Medulla oblongata (tissue), 1 donor: ENCODE data around the gene ACKR2.

Experiments used
- DNase-seq: peaks from one replicate; pipeline ENCODE4 v3.0.0-alpha.2; 2015; ENCODE audit errors: extremely low spot score

Gene ACKR2

DNA sequence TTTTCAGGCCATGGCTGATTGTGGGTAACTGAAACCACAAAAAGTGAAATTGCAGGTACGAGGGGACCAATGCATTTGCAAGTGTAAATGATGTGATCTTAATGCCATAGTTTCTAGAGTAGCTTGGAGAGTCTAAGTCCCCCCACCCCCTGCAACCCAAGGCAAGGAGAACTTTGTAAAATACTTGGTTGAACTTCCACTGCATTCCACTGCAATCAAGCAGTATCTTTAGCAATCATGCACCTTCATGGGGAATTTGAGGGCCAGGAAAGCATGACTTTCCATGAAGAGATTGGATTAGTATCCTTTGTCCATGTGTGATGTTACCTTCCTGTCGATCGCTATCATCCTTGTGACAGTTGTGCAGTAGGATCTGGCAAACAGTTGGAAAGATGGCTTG, 77.8 kb downstream of the ACKR2 start:
- DNase-seq: no peak

DNA sequence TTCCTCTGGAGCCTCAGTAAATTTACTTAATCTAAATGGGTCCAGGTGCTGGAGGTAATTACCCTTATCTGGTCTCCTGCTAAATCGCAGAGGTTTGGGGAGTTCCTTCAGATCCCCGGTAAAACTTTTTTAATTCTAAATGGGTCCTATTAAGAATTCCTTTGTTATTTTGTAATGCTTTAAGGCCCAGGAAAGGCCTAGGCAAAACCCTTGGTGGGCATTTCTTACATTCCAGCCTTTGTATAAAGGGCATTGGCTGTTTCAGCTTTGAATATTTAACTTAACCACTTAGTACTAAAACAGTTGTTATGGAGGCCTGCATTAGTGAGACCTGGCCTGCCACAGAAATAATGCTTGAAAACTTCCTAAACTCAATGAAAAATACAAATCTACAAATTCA, 81.8 kb downstream of the ACKR2 start:
- DNase-seq: no peak

DNA sequence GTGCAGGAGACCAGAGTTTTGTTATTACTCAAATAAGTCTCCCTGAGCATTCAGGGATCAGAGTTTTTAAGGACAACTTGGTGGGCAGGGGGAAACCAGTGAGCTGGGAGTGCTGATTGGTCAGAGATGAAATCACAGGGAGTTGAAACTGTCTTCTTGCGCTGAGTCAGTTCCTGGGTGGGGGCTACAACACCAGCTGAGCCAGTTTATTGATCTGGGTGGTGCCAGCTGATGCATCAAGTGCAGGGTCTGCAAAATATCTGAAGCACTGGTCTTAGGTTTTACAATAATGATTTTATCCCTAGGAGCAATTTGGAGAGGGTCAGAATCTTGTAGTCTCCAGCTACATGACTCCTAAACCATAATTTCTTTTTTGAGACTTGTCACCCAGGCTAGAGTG, 82.9 kb downstream of the ACKR2 start:
- no peak for DNase-seq

DNA sequence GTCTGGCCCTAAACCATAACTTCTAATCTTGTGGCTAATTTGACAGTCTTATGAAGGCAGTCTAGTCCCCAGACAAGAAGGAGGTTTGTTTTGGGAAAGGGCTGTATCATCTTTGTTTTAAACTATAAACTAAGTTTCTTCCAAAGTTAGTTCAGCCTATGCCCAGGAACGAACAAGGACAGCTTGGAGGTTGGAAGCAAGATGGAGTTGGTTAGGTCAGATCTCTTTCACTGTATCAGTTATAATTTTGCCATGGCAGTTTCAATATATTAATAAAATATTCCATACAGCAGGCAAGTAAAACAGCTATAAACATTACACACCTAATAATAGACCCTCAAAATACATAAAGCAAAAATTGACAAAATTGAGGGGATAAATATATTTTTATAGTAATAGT, 83.6 kb downstream of the ACKR2 start:
- no peak for DNase-seq

DNA sequence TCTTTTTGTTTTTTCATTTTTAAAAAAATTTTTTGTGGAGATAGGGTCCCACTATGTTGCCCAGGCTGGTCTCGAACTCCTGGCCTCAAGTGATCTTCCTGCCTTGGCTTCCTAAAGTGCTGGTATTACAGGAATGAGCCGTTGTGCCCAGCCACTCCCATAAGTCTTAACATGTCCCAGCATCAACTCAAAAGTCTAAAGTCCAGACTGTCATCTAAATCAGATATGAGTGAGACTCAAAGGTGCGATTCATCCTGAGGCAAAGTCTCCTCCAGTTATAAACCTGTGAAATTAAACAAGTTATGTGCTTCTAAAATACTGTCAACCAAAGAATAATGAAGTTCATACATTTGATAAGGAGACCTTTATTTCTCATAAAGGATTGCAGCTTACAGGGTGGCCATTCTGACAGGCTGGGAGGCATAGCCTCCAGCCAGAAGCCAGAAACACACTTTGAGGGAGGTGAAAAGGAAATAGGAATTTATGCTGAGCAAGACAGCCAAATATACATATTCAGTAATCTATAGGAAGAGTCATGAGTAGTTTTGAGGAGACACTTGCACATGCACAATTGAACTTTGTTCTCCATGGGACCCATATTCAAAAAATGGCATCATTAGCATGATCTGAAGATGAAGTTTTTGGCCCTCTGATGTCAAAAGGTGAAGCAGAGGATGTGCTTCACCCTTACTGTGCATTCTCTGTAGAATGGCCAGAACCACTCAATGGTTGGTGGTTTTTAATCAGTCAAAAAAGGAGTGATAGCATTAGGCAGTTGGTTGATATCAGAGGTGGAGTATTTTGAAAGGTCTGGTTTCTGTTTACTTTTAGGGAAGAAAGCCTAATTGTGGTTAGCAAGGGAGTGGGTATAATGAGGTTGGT, 85.7 kb downstream of the ACKR2 start:
- no peak for DNase-seq

DNA sequence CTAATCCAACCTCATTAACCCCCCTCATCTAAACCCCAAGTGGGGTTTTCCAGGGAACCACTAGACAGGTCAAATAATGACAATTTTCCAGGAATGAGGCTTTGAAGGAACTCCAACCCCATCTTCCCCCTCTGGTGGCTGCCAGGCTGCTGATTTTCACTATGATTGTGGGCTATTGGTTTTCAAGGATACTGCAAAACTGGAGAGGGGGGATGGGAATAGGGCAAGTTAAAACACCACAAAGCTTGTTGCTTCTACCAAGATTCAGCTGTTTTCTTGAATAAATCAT, 86.3 kb downstream of the ACKR2 start:
- DNase-seq: no peak

DNA sequence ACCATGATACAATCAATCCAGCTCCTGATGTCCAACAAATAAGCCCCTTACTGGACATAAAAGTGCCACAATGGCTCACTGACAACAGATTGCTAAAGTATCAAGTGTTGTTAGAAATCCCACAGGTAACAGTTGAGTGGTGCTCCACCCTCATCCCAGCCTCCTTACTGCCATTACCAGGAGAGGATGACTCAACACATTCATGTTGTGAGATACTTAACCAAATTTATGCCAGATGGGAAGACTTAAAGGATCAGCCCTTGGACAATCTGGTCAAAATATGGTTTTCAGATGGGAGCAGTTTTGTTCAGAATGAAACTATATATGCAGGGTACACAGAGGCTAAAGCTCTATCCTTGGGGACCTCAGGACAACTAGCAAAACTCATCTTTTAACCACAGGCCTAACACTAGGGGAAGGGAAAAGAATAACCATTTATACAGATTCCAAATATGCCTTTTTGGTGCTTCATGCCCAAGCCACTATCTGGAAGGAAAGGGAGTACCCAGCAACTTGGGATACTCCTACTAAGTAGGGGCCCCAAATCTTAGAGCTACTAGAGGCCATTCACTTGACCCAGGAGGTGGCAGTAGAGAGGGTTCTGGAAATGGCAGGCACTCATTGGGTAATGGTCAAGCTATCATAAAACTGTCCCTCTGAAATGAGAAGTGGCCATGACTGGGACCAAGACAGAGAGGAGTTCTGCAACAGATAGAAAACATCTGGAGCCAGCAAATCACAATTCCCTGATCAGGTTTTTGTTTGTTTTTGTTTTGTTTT, 89.8 kb downstream of the ACKR2 start:
- no peak for DNase-seq

DNA sequence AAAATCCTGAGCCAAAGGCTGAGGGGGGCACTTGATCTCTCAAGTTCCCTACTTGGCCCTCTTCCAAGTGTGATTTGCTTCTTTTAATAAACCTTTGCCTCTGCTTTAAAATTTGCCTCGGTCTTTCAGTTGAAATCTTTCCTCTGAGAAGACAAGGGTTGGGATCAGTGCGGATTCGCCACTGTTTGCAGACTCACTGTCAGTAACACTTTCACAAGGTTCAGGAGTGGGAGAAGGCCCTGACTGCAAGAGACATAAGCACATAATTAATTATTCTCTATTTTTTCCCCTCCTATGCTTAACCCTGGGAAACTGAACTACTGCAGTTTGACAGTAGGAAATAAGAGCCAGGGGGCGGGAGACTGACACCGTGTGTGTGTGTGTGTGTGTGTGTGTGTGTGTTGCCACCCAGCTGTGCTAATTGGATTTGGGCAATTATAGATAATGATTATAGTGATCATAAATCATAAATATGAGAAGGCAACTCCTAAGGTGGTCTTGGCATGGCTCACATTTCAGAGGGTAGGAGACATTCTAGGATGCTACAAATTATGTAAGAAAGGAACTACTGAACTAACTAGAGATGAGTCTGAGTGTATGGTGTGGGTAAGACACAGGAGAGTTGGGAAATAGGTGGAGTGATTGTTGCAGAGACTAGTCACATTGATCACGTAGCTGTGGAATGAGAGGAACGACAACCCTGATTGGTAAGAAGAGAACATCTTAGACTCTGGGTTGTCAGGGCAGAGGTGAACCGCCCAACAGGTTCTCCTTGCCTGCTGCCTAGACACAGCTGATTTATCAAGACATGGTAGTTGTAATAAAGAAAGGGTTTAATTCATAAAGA, 91.2 kb downstream of the ACKR2 start:
- DNase-seq: no peak

DNA sequence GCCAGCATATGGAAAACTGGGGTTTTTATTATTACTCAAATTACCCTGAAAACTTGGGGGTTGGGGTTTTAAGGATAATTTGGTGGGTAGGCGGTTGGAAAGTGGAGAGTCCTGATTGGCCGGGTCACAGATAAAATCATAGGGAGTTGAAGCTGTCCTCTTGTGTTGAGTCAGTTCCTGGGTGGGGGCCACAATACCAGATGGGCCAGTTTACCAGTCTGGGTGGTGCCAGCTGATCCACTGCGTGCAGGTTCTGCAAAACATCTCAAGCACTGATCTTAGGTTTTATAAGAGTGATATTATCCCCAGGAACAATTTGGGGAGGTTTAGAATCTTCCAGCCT, 91.8 kb downstream of the ACKR2 start:
- no peak for DNase-seq

DNA sequence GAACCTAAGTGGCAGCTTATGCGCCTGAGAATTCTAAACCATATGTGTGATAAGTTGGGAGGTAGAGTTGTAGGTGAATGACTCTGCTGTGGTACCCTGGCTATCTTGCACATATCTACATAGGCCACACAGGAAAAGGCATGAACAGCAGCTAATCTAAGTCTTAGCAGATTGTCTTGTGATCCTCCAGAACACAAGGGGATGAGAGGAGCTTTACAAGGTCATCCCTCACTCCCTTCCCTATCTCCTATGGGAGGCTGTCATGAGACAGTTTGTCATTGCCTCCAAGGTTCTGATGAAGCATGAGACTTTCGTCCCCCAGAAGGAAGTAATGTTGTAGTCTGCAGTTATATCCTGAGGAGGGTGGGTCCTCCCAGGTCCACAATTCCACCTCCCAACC, 93.0 kb downstream of the ACKR2 start:
- DNase-seq: no peak

DNA sequence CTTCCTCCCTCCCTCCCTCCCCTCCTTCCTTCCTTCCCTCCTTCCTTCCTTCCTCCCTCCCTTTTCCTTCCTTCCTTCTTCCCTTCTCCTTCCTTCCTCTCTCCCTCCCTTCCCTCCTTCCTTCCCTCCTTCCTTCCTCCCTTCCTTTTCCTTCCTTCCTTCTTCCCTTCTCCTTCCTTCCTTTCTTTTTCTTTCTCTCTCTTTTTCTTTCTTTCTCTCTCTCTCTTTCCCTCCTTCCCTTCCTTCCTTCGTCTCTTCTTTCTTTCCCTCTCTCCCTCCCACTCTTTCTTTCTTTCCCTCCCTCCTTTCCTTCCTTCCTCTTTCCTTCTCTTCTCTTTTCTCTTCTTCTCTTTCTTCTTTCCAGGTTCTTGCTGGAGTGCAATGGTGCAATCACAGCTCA, 94.8 kb downstream of the ACKR2 start:
- no peak for DNase-seq

DNA sequence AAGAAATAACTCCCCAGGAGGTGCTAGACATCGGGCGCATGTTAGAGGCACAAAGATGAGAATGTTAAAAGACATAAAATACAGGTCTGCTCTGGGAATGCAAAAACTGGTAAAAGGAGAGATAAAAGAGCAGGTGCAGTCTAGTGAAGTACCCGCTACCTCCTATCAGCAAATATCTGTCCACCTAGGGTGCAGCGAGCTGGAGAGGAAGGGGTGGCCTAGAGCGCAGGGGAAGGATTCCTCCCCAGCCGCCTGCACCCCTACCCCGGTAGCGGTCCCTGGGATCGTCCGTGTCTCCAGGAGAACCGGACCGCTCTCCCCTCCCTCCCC, 96.5 kb downstream of the ACKR2 start:
- no peak for DNase-seq

DNA sequence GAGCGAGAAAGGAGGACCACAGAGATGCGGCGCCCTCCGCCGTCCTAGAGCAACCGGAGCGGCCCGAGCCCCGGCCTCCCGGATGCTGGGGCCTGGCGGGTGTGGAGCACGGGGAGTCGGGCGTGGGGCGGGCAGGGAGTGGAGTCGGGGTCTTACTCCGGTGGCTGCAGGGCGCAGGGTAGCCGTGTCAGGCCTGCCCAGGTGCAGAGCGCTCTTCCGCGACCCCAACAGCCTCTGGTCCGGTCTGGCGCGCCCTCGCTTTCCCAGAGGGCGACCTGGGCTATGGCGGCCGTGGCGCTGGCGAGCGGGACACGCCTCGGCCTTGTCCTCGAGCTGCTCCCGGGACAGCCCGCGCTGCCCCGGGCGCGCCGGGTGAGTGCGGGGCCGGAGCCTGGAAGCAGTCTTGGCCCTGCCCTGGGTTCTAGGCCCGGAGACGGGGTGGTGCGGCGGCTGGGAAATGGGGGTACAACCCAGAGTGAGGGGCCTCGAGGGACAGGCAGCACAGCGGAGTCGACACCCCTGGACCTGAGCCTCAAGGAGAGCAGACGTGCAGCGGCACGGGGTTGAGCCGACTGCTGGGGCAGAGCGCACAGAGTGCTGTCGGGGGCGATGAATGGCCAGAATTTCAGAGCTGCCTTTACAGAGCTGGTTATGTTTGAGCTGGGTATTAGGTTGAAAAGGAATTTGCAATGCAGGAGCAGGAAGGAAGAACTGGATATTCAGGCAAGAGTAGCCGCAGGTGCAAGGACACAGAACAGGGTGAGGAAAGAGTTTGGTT, 97.0 kb downstream of the ACKR2 start, which contains the start of gene ZNF662:
TSS of gene ZNF662 (plus strand) at position 73 of the 778 bp plus-strand sequence. CDS start 1,973 bp downstream, outside the sequence.
- peak; percentile 53 for DNase-seq

DNA sequence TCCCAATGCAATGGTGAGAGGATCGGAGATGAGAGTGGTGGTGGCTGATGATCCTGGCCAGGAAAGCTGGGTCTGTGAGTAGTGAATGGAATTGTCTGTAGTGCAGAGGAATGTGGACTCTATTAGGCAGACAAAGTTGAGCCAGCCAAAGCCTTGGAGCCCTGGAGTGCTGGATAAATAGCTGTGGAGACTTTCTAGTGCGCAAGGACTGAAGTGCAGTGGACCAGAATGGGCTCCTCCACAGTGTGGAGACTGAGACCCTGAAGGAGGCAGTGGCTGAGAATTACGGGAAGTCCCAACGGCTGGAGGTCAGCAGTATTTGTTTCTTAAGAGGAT, 97.6 kb downstream of the ACKR2 start:
- peak; percentile 20 for DNase-seq

DNA sequence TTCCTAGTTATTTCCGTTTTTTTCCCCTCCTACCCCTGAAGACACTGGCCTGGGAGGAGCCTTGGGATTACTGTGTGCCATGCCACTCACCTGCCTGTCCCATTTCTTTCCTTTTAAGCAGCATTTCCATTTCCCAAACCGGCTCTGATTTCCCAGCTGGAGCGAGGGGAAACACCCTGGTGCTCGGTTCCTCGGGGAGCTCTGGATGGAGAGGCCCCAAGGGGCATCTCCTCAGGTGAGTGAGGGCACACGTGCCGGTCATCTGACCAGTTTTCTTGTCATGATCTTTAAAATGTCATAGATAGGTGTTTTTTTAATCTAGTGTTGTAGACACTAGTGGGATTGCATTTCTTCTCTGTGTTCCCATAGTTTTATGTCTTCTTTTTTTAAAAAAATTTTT, 99.4 kb downstream of the ACKR2 start:
- DNase-seq: no peak

DNA sequence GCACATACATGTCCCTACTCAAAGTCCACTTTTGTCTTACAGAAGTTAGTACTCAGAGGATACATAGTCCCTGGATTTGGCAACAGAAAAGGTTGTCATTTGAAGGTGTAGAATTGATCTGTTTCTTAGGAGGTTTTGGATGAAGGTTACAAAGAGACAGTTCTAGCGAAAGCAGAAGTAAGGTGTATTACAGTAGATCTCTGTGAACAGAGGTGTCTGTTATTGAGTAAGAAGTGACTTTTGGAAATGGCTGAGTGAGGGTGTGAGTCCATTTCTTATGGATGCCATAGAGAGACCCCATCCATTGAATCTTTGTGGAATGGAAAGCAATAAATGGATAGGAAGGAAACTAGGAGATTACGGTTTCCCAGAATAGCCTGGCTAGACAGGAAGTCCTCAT, 102.3 kb downstream of the ACKR2 start:
- no peak for DNase-seq

DNA sequence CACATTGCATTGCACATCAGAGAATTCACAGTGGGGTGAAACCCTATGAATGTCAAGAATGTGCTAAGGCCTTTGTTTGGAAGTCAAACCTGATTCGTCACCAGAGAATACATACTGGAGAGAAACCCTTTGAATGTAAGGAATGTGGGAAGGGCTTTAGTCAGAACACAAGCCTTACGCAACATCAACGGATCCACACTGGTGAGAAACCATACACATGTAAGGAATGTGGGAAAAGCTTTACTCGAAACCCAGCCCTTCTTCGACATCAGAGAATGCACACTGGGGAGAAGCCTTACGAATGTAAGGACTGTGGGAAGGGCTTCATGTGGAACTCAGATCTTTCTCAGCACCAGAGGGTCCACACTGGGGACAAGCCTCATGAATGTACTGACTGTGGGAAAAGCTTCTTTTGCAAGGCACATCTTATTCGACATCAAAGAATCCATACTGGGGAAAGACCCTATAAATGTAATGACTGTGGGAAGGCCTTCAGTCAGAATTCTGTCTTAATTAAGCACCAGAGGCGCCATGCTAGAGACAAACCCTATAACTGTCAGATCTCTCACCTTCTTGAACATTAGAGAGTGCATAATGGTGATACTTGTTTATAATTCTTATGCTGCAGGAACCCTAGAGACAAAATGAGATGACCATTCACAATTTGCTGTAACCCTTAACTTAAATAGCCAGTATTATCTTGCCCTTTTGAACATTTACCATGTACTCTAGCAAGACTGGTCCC, 105.7 kb downstream of the ACKR2 start:
- DNase-seq: no peak
